Heart left ventricle (tissue), 16 donors: ENCODE data around the gene GAB2. TPM values are rescaled to one million over a fixed set of nuclear protein-coding genes. Genes with fewer than 3 reads are reported as not detected.
A peak's percentile ranks its signal among the peaks of the same experiment; 100 is the strongest.

Experiments used
- ATAC-seq, 4 donors: fragments of 200-7000 bp; cut with Tn5 transposase; one replicate each; pipeline ENCODE4 v1.9.1; 2020 to 2022; ENCODE audit warnings: moderate library complexity in 4 of 4, mild to moderate bottlenecking in 3 of 4, moderate number of reproducible peaks in 1 of 4
- DNase-seq, 5 donors: peaks; one replicate each; pipeline ENCODE4 v3.0.0-alpha.2; 2020
- H3K27ac ChIP-seq, 12 donors: fragments of 200-600 bp; sonication (generic) in 4 of 12; one replicate each; pipeline versions ENCODE4 v1.5.0 to v1.8.0; 2016 to 2022; ENCODE audit warnings: mild to moderate bottlenecking in 2 of 12
- H3K27me3 ChIP-seq, 9 donors: fragments of 200-600 bp; sonication (generic) in 2 of 9; one replicate each; pipeline versions ENCODE4 v1.5.1 to v1.8.0; 2016 to 2022; ENCODE audit warnings: mild to moderate bottlenecking in 3 of 9
- H3K36me3 ChIP-seq, 9 donors: fragments of 200-600 bp; sonication (generic) in 2 of 9; one replicate each; pipeline versions ENCODE4 v1.5.0 to v1.8.0; 2018 to 2022; ENCODE audit warnings: mild to moderate bottlenecking in 2 of 9
- H3K4me1 ChIP-seq, 12 donors: fragments of 200-600 bp; sonication (generic) in 4 of 12; one replicate each; pipeline versions ENCODE4 v1.5.0 to v1.8.0; 2016 to 2022; ENCODE audit warnings: mild to moderate bottlenecking in 3 of 12
- H3K4me3 ChIP-seq, 12 donors: fragments of 200-600 bp; sonication (generic) in 4 of 12; one replicate each; pipeline versions ENCODE4 v1.5.0 to v1.8.0; 2017 to 2022; ENCODE audit warnings: mild to moderate bottlenecking in 9 of 12, moderate library complexity in 4 of 12
- H3K9me3 ChIP-seq, 12 donors: fragments of 200-600 bp; sonication (generic) in 4 of 12; one replicate each; pipeline versions ENCODE4 v1.5.0 to v1.8.0; 2016 to 2022; ENCODE audit warnings: mild to moderate bottlenecking in 1 of 12
- POLR2A ChIP-seq, 2 donors: fragments of 450-650 bp; IDR thresholded peaks; one replicate each; pipeline ENCODE4 v1.6.1; 2017; ENCODE audit warnings: antibody characterized with exemption in 2 of 2, mild to moderate bottlenecking in 2 of 2, moderate library complexity in 2 of 2
- WGBS, 4 donors: extraction: QIAGEN DNeasy Blood & Tissue Kit in 2 of 4; methylation state at CpG; one replicate each; pipeline versions ENCODE4 v1.1.5 to v1.1.7; 2013 to 2018; 5-methylcytosine and 5-hydroxymethylcytosine counted together
- intact Hi-C, 10 donors: fragments of 100-400 bp; cut with DNase I; formaldehyde crosslinking; loops; one replicate each; pipeline versions ENCODE4 v1.11.1 to v1.14.2; 2022
- polyA plus RNA-seq, 2 donors: library from polyadenylated mRNA; stranded (reverse); fragments of 200-250 nt; gene quantifications; one replicate each; pipeline ENCODE4 v1.2.3, GENCODE V29; 2013
- total RNA-seq, 9 donors: library from RNA; depleted of rRNA in 2 of 9; stranded (reverse); fragments of >200 nt in 2 of 9; fragmentation: NEBNext Ultra II Directional in 3 of 9; extraction: Animal tissue kit (Norgen Biotek cat#: 25700) in 3 of 9; gene quantifications; one replicate each; pipeline versions ENCODE4 v1.1.0 to v1.2.4, GENCODE V29; 2016 to 2023
- TF ChIP-seq, protein P1 (sequence below), 12 donors: fragments of 200-600 bp; sonication (generic) in 4 of 12; IDR thresholded peaks; one replicate each; pipeline versions ENCODE4 v1.5.0 to v1.8.0; 2018 to 2022; ENCODE audit warnings: antibody characterized with exemption in 12 of 12, mild to moderate bottlenecking in 5 of 12
- donor health status: ischemic (EF 13 %, LVEDD 7.1; RV severe dilation, severe dysfunction).
- donor health status: healthy with polysubstance abuse.
- donor health status: DM: no; HTN: yes; CAD: no.
- donor health status: DM: no; HTN: no; CAD: no.
- donor health status: ischemic (EF 25% LVEDD 6.9; RV normal size, moderate dysfunction).
- donor health status: ischemic (EF 25% LVEDD 5.7; RV mildly dilated, moderate dysfunction).
- donor health status: healthy.
- donor health status: DM: yes; HTN: yes; CAD: no.
- donor health status: ischemic (EF 35%, LVEDD 5.7; RV mildly dilated, moderate dysfunction).
- donor health status: nonischemic (EF 11% LVEDD 7.7; RV severe dilation, severe dysfunction).
- donor health status: DM: yes; HTN: yes; CAD: no.
- donor health status: PGD.
- donor health status: ischemic (EF 29% LVEDD 5.4; RV normal size, mild dysfunction).
- donor health status: nonischemic (EF 23%, LVEDD 6.1; RV moderate dilation, normal function).

GAB2 gene
- total and polyA plus RNA-seq, 11 donors, result 6.1 to 53.0 (median 30.0) TPM

DNA sequence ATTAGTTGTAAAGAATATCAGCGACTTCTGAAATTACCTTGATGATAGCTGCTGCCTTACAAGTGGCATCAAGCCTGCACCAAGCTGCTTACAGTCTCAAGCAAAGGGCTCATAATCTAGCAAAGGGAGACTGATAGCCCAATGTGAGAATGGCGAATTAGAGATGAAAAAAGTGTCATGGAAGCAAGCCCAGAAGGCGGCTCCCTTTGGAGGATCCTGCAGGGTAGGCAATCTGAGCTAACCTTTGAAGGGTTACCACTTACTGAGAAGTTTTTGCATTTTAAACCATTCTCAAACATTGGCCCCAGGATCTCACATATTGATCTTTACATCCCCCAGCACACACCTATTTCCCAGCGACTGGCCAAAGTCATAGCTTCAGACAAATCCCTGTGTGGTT lies 18.5 kb downstream of the GAB2 start:
- H3K27me3 ChIP-seq, result no peaks in the 10 kb centered on the region
- TF ChIP-seq, protein P1, sequence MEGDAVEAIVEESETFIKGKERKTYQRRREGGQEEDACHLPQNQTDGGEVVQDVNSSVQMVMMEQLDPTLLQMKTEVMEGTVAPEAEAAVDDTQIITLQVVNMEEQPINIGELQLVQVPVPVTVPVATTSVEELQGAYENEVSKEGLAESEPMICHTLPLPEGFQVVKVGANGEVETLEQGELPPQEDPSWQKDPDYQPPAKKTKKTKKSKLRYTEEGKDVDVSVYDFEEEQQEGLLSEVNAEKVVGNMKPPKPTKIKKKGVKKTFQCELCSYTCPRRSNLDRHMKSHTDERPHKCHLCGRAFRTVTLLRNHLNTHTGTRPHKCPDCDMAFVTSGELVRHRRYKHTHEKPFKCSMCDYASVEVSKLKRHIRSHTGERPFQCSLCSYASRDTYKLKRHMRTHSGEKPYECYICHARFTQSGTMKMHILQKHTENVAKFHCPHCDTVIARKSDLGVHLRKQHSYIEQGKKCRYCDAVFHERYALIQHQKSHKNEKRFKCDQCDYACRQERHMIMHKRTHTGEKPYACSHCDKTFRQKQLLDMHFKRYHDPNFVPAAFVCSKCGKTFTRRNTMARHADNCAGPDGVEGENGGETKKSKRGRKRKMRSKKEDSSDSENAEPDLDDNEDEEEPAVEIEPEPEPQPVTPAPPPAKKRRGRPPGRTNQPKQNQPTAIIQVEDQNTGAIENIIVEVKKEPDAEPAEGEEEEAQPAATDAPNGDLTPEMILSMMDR (IDR thresholded peaks at IDR 0.05), result no peak
- TF ChIP-seq POLR2A (IDR thresholded peaks at IDR 0.05), result no peak
- peaks cover 0 to 60% (median 34%) of the 10 kb centered on the region in 12 donors for H3K4me1 ChIP-seq
- no peaks in the 10 kb centered on the region for H3K36me3 ChIP-seq
- no peak for ATAC-seq
- H3K27ac ChIP-seq, result no peak overlapping the region
- intact Hi-C loops, result no loop called here
- no peaks in the 10 kb centered on the region for H3K9me3 ChIP-seq
- no peak overlapping the region for H3K4me3 ChIP-seq
- no peak for DNase-seq
- WGBS, 4 donors, result 82 to 86% (median 84%) methylated on average over 4 of the region's 4 CpGs

DNA sequence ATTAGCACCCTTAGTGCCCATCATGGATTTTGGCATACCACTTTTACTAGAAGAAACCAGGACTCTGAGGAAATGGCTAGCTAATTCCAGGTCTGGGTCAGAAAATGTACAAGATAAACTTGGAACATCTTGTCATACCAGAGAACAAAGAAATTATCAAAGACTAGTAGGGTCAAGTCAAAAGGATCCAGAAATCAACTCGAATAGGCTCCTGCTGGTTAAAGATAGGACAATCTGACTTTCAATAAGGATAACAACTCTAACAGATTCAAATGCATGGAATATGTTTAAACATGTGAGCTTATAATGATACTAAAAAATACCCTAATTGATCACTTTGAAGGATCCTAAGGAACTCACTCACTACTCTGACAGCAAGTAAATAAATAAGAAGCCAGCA lies 18.9 kb downstream of the GAB2 start:
- H3K4me3 ChIP-seq, result no peak overlapping the region
- ATAC-seq (no peak), DNase-seq (no peak)
- intact Hi-C loops, result no loop called here
- no peak overlapping the region for H3K27ac ChIP-seq
- H3K27me3 ChIP-seq, result no peaks in the 10 kb centered on the region
- TF ChIP-seq, protein P1 (IDR thresholded peaks at IDR 0.05), result no peak
- TF ChIP-seq POLR2A (IDR thresholded peaks at IDR 0.05), result no peak
- H3K4me1 ChIP-seq, result peaks cover 0 to 58% (median 32%) of the 10 kb centered on the region in 12 donors
- no peaks in the 10 kb centered on the region for H3K36me3 ChIP-seq
- 62 to 71% (median 67%) methylated on average over 1 of the region's 1 CpG for WGBS, 4 donors
- H3K9me3 ChIP-seq, result no peaks in the 10 kb centered on the region

DNA sequence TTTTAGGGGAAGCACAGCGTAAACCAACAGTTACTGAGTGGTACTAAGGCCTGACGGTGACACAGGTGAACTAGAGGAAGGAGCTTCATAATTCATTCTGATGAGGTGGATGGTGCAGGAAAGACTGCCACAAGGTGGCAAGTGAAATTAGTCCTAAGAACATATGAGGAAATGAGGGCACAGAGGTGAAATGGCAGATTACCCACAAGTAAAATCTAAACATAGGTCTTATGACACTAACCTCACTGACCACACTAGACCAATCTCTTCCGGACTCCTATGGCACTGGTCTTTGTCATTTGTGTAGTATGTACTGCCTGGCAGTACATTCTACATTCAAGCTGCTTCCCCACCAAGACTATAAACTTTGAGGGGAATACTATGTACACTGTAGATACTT lies 20.2 kb downstream of the GAB2 start:
- ATAC-seq, result peak in 3 of 4 donors; percentile 16 to 37 (median 22)
- H3K9me3 ChIP-seq, result no peaks in the 10 kb centered on the region
- H3K36me3 ChIP-seq, result no peaks in the 10 kb centered on the region
- 77 to 86% (median 83%) methylated on average over 3 of the region's 3 CpGs for WGBS, 4 donors
- intact Hi-C loops, result no loop called here
- no peaks in the 10 kb centered on the region for H3K27me3 ChIP-seq
- no peak for DNase-seq
- TF ChIP-seq, protein P1 (IDR thresholded peaks at IDR 0.05), result no peak
- no peak for TF ChIP-seq POLR2A (IDR thresholded peaks at IDR 0.05)
- no peak overlapping the region for H3K27ac ChIP-seq
- peaks cover 0 to 60% (median 35%) of the 10 kb centered on the region in 12 donors for H3K4me1 ChIP-seq
- no peak overlapping the region for H3K4me3 ChIP-seq

DNA sequence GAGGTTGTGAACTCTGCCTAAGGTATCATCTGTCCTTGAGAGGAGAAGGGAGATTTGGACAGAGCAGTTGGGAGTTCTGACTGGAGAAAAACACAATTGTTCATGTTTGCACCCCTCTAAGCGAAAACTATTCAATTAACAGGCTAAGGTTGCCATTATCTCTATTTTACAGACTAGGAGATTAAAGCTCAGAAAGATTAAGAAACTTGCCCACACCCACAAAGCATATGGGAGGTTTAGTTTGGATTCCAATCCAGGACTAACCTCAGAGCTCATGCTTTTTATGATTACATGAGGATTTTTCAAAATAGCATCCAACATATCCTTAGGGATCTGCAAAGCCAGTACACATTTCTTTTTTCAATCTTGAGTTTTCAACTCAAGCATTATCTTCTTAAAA lies 22.0 kb downstream of the GAB2 start:
- Histone ChIP-seq H3K27me3 (no peaks in the 10 kb centered on the region), H3K9me3 (no peaks in the 10 kb centered on the region), H3K36me3 (no peaks in the 10 kb centered on the region), H3K27ac (no peak overlapping the region), H3K4me3 (no peak overlapping the region), H3K4me1 (peaks cover 0 to 70% (median 45%) of the 10 kb centered on the region in 12 donors)
- no peak for DNase-seq
- no peak for TF ChIP-seq POLR2A (IDR thresholded peaks at IDR 0.05)
- 94 to 97% (median 96%) methylated on average over 1 of the region's 1 CpG for WGBS, 4 donors
- intact Hi-C loops, result no loop called here
- no peak for ATAC-seq

DNA sequence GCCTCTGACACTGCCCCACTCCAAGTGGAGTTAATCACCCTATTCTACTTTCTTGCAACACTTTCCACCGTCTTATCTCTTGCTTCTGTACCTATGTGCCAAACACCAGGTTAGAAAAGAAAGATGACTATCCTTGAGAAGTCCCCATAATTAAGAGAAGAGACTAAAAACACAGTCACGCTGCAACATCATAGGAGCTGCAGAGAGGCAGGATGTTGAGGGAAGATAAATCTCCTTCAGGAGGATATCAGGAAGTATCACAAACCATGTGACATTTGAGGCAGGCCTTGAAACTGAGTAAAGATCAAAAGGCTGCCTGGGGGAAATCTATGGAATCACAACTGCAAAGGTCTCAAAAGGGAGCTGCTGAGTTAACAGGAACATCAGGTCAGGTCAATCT lies 24.8 kb downstream of the GAB2 start:
- ATAC-seq (peak in 1 of 4 donors; percentile 22), DNase-seq (no peak)
- no peaks in the 10 kb centered on the region for H3K9me3 ChIP-seq
- intact Hi-C loops, result no loop called here
- no peak for TF ChIP-seq POLR2A (IDR thresholded peaks at IDR 0.05)
- TF ChIP-seq, protein P1 (IDR thresholded peaks at IDR 0.05), result no peak
- 34 to 49% (median 47%) methylated on average over 2 of the region's 2 CpGs for WGBS, 4 donors
- no peaks in the 10 kb centered on the region for H3K27me3 ChIP-seq
- peaks cover 0 to 55% (median 34%) of the 10 kb centered on the region in 12 donors for H3K4me1 ChIP-seq
- no peak overlapping the region for H3K4me3 ChIP-seq
- peaks cover 0 to 6% (median 0%) of the 10 kb centered on the region in 9 donors for H3K36me3 ChIP-seq
- H3K27ac ChIP-seq, result no peak overlapping the region
